ENCODE measurements around the gene APOM.

Gene APOM

GRCh38 chr6:31664790-31665500 lies 9.3 kb downstream of the APOM start, which contains the start of gene GPANK1:
GPANK1 (minus strand) TSS chr6:31664997; CDS start chr6:31664478, 519 bp downstream.
- Histone ChIP-seq H3K27me3 (replicated peaks in 2 of 5; ENCODE audit: control insufficient read depth in 4 of 5, insufficient read depth in 5 of 5, low read length in 4 of 5) (no peaks in the 10 kb centered on the region), H3K27ac (ENCODE audit: insufficient read depth in 1 of 2, low read depth in 1 of 2, low read length in 2 of 2, poor library complexity in 1 of 2, severe bottlenecking in 2 of 2) (peak within 1 kb of the TSS; percentile 96 to 99), H3K4me3 (ENCODE audit: control insufficient read depth in 1 of 7, extremely low read depth in 1 of 7, insufficient read depth in 4 of 7, low read depth in 2 of 7, low read length in 6 of 7) (peak within 1 kb of the TSS; percentile 66 to 99 (median 90)), H3K4me1 (ENCODE audit: control extremely low read depth in 1 of 4, control insufficient read depth in 4 of 4, insufficient read depth in 4 of 4, low read length in 3 of 4) (peaks cover 11 to 61% (median 44%) of the 10 kb centered on the region in 4 experiments), H3K36me3 (ENCODE audit: control insufficient read depth in 4 of 4, insufficient read depth in 4 of 4, low read length in 3 of 4) (peaks cover 13 to 48% (median 37%) of the 10 kb centered on the region in 4 experiments), H3K9me3 (ENCODE audit: control extremely low read depth in 1 of 5, control insufficient read depth in 4 of 5, insufficient read depth in 2 of 5, low read depth in 1 of 5, low read length in 4 of 5) (no peaks in the 10 kb centered on the region)
- peak; percentile 92 to 95 (median 94) for DNase-seq
- WGBS (ENCODE audit: insufficient coverage) = 0% methylated on average over 35 of the region's 39 CpGs
- ChIA-PET CTCF (interaction anchor here (1.2 to 4.6 kb wide), 5 partner anchors 11 to 117 kb away, joined by 3 to 40 read pairs (median 7); partner anchors contain the start of genes APOM and BAG6), POLR2A (interaction anchor here (0.6 to 3.1 kb wide), 9 partner anchors 11 to 1050 kb away, joined by 3 to 31 read pairs (median 3); partner anchors contain the start of genes APOM, ATP6V1G2, BAG6 and HSPA1B)

GRCh38 chr6:31665501-31666336 lies 10.0 kb downstream of the APOM start, which contains the start of gene CSNK2B:
CSNK2B (plus strand) TSS chr6:31666080; CDS start chr6:31666832, 752 bp downstream.
- Histone ChIP-seq H3K27ac (ENCODE audit: insufficient read depth in 1 of 2, low read depth in 1 of 2, low read length in 2 of 2, poor library complexity in 1 of 2, severe bottlenecking in 2 of 2) (peak within 1 kb of the TSS; percentile 96 to 99), H3K4me3 (ENCODE audit: control insufficient read depth in 1 of 7, extremely low read depth in 1 of 7, insufficient read depth in 4 of 7, low read depth in 2 of 7, low read length in 6 of 7) (peak within 1 kb of the TSS; percentile 79 to 99 (median 91)), H3K9me3 (ENCODE audit: control extremely low read depth in 1 of 5, control insufficient read depth in 4 of 5, insufficient read depth in 2 of 5, low read depth in 1 of 5, low read length in 4 of 5) (no peaks in the 10 kb centered on the region), H3K36me3 (ENCODE audit: control insufficient read depth in 4 of 4, insufficient read depth in 4 of 4, low read length in 3 of 4) (peaks cover 15 to 56% (median 44%) of the 10 kb centered on the region in 4 experiments), H3K27me3 (replicated peaks in 2 of 5; ENCODE audit: control insufficient read depth in 4 of 5, insufficient read depth in 5 of 5, low read length in 4 of 5) (no peaks in the 10 kb centered on the region), H3K4me1 (ENCODE audit: control extremely low read depth in 1 of 4, control insufficient read depth in 4 of 4, insufficient read depth in 4 of 4, low read length in 3 of 4) (peaks cover 11 to 57% (median 40%) of the 10 kb centered on the region in 4 experiments)
- WGBS (ENCODE audit: insufficient coverage) = 0% methylated on average over 50 of the region's 63 CpGs
- DNase-seq = peak; percentile 98
- ChIA-PET POLR2A (interaction anchor here (0.6 to 3.1 kb wide), 6 partner anchors 12 to 162 kb away, joined by 3 to 31 read pairs (median 4); partner anchors contain the start of genes APOM, BAG6 and HSPA1B), CTCF (interaction anchor here (2.4 to 4.6 kb wide), 2 partner anchors 12 to 114 kb away, joined by 7 to 40 read pairs; partner anchors contain the start of genes APOM and BAG6)

GRCh38 chr6:31666337-31666965 lies 10.8 kb downstream of the APOM start:
- no peaks in the 10 kb centered on the region for H3K27me3 ChIP-seq (replicated peaks in 2 of 5; ENCODE audit: control insufficient read depth in 4 of 5, insufficient read depth in 5 of 5, low read length in 4 of 5)
- H3K27ac ChIP-seq (ENCODE audit: insufficient read depth in 1 of 2, low read depth in 1 of 2, low read length in 2 of 2, poor library complexity in 1 of 2, severe bottlenecking in 2 of 2) = peak overlapping the region; percentile 82 to 99
- H3K4me3 ChIP-seq (ENCODE audit: control insufficient read depth in 1 of 7, extremely low read depth in 1 of 7, insufficient read depth in 4 of 7, low read depth in 2 of 7, low read length in 6 of 7) = peak overlapping the region; percentile 79 to 99 (median 91)
- H3K4me1 ChIP-seq (ENCODE audit: control extremely low read depth in 1 of 4, control insufficient read depth in 4 of 4, insufficient read depth in 4 of 4, low read length in 3 of 4) = peaks cover 11 to 50% (median 36%) of the 10 kb centered on the region in 4 experiments
- CTCF ChIA-PET = interaction anchor here (1.0 to 4.6 kb wide), 4 partner anchors 12 to 27 kb away, joined by 3 to 40 read pairs (median 4); partner anchors contain the start of genes APOM and BAG6
- DNase-seq = no peak
- no peaks in the 10 kb centered on the region for H3K9me3 ChIP-seq (ENCODE audit: control extremely low read depth in 1 of 5, control insufficient read depth in 4 of 5, insufficient read depth in 2 of 5, low read depth in 1 of 5, low read length in 4 of 5)
- peaks cover 15 to 63% (median 51%) of the 10 kb centered on the region in 4 experiments for H3K36me3 ChIP-seq (ENCODE audit: control insufficient read depth in 4 of 4, insufficient read depth in 4 of 4, low read length in 3 of 4)
- POLR2A ChIA-PET = interaction anchor here (0.7 kb wide), 1 partner anchor 14 kb away, joined by 4 read pairs; no protein-coding TSS in a partner anchor
- 6% methylated on average over 13 of the region's 15 CpGs for WGBS (ENCODE audit: insufficient coverage)

- Histone ChIP-seq H3K27ac (ENCODE audit: insufficient read depth in 1 of 2, low read depth in 1 of 2, low read length in 2 of 2, poor library complexity in 1 of 2, severe bottlenecking in 2 of 2) (no peak within 1 kb of the TSS), H3K36me3 (ENCODE audit: control insufficient read depth in 4 of 4, insufficient read depth in 4 of 4, low read length in 3 of 4) (peaks cover 18 to 66% (median 59%) of the 10 kb centered on the region in 4 experiments), H3K9me3 (ENCODE audit: control extremely low read depth in 1 of 5, control insufficient read depth in 4 of 5, insufficient read depth in 2 of 5, low read depth in 1 of 5, low read length in 4 of 5) (no peaks in the 10 kb centered on the region), H3K4me3 (ENCODE audit: control insufficient read depth in 1 of 7, extremely low read depth in 1 of 7, insufficient read depth in 4 of 7, low read depth in 2 of 7, low read length in 6 of 7) (no peak within 1 kb of the TSS), H3K27me3 (replicated peaks in 2 of 5; ENCODE audit: control insufficient read depth in 4 of 5, insufficient read depth in 5 of 5, low read length in 4 of 5) (no peaks in the 10 kb centered on the region), H3K4me1 (ENCODE audit: control extremely low read depth in 1 of 4, control insufficient read depth in 4 of 4, insufficient read depth in 4 of 4, low read length in 3 of 4) (peaks cover 5 to 21% (median 15%) of the 10 kb centered on the region in 4 experiments)
- ChIA-PET POLR2A (no interaction called here), CTCF (interaction anchor here (0.8 to 3.6 kb wide), 2 partner anchors 11 to 21 kb away, joined by 4 to 15 read pairs; partner anchors contain the start of gene LY6G5C)
- DNase-seq = no peak
- WGBS (ENCODE audit: insufficient coverage) = 100% methylated on average over 4 of the region's 8 CpGs
Measured at GRCh38 chr6:31669676-31670075, 14.0 kb downstream of the APOM start, which contains the start of gene LY6G5B. LY6G5B (plus strand) TSS chr6:31669976; CDS start chr6:31670951, 975 bp downstream.

GRCh38 chr6:31676322-31676903 lies 20.7 kb downstream of the APOM start:
- H3K27me3 ChIP-seq (replicated peaks in 2 of 5; ENCODE audit: control insufficient read depth in 4 of 5, insufficient read depth in 5 of 5, low read length in 4 of 5) = no peaks in the 10 kb centered on the region
- 90% methylated on average over 4 of the region's 4 CpGs for WGBS (ENCODE audit: insufficient coverage)
- ChIA-PET POLR2A (interaction anchor here (0.6 kb wide), 1 partner anchor 126 kb away, joined by 9 read pairs; no protein-coding TSS in a partner anchor), CTCF (interaction anchor here (1.4 kb wide), 1 partner anchor 76 kb away, joined by 3 read pairs; no protein-coding TSS in a partner anchor)
- H3K4me3 ChIP-seq (ENCODE audit: control insufficient read depth in 1 of 7, extremely low read depth in 1 of 7, insufficient read depth in 4 of 7, low read depth in 2 of 7, low read length in 6 of 7) = no peak overlapping the region
- H3K9me3 ChIP-seq (ENCODE audit: control extremely low read depth in 1 of 5, control insufficient read depth in 4 of 5, insufficient read depth in 2 of 5, low read depth in 1 of 5, low read length in 4 of 5) = no peaks in the 10 kb centered on the region
- peaks cover 3 to 21% (median 18%) of the 10 kb centered on the region in 4 experiments for H3K36me3 ChIP-seq (ENCODE audit: control insufficient read depth in 4 of 4, insufficient read depth in 4 of 4, low read length in 3 of 4)
- DNase-seq = no peak
- H3K27ac ChIP-seq (ENCODE audit: insufficient read depth in 1 of 2, low read depth in 1 of 2, low read length in 2 of 2, poor library complexity in 1 of 2, severe bottlenecking in 2 of 2) = no peak overlapping the region
- peaks cover 0 to 33% (median 22%) of the 10 kb centered on the region in 4 experiments for H3K4me1 ChIP-seq (ENCODE audit: control extremely low read depth in 1 of 4, control insufficient read depth in 4 of 4, insufficient read depth in 4 of 4, low read length in 3 of 4)

- POLR2A ChIA-PET = no interaction called here
- Histone ChIP-seq H3K36me3 (ENCODE audit: control insufficient read depth in 4 of 4, insufficient read depth in 4 of 4, low read length in 3 of 4) (peaks cover 0 to 16% (median 13%) of the 10 kb centered on the region in 4 experiments), H3K27ac (ENCODE audit: insufficient read depth in 1 of 2, low read depth in 1 of 2, low read length in 2 of 2, poor library complexity in 1 of 2, severe bottlenecking in 2 of 2) (no peak overlapping the region), H3K4me3 (ENCODE audit: control insufficient read depth in 1 of 7, extremely low read depth in 1 of 7, insufficient read depth in 4 of 7, low read depth in 2 of 7, low read length in 6 of 7) (no peak overlapping the region), H3K4me1 (ENCODE audit: control extremely low read depth in 1 of 4, control insufficient read depth in 4 of 4, insufficient read depth in 4 of 4, low read length in 3 of 4) (peaks cover 0 to 37% (median 26%) of the 10 kb centered on the region in 4 experiments), H3K27me3 (replicated peaks in 2 of 5; ENCODE audit: control insufficient read depth in 4 of 5, insufficient read depth in 5 of 5, low read length in 4 of 5) (no peaks in the 10 kb centered on the region), H3K9me3 (ENCODE audit: control extremely low read depth in 1 of 5, control insufficient read depth in 4 of 5, insufficient read depth in 2 of 5, low read depth in 1 of 5, low read length in 4 of 5) (no peaks in the 10 kb centered on the region)
- CTCF ChIA-PET = no interaction called here
- WGBS (ENCODE audit: insufficient coverage) = 96% methylated on average over 3 of the region's 6 CpGs
- no peak for DNase-seq
Measured at GRCh38 chr6:31676904-31677303, 21.2 kb downstream of the APOM start.

Data from common myeloid progenitor, CD34-positive (primary cell).